Chondrocyte (in vitro differentiated cells): ENCODE results near the gene TNNI3K. TPM values are rescaled to one million over a fixed set of nuclear protein-coding genes. Genes with fewer than 3 reads are reported as not detected.

Experiments used
- DNase-seq: peaks from one replicate; pipeline ENCODE4 v3.0.0; 2021; ENCODE audit warnings: mixed read lengths, low spot score
- H3K27ac Mint-ChIP-seq: one replicate; pipeline ENCODE4 v1.8.0; 2021; ENCODE audit warnings: mild to moderate bottlenecking, moderate library complexity, mixed read lengths; ENCODE audit not compliant: unreplicated experiment
- H3K27me3 Mint-ChIP-seq: 2 replicates; pipeline ENCODE4 v1.8.0; 2021; ENCODE audit warnings: low read depth, mixed read lengths
- H3K36me3 Mint-ChIP-seq: 2 replicates; pipeline ENCODE4 v1.8.0; 2021; ENCODE audit warnings: low read depth, mixed read lengths
- H3K4me1 Mint-ChIP-seq: 2 replicates; pipeline ENCODE4 v1.8.0; 2021; ENCODE audit warnings: low read depth, mild to moderate bottlenecking, mixed read lengths
- H3K4me3 Mint-ChIP-seq: one replicate; pipeline ENCODE4 v1.8.0; 2021; ENCODE audit warnings: mild to moderate bottlenecking, moderate library complexity, mixed read lengths; ENCODE audit not compliant: unreplicated experiment
- H3K9me3 Mint-ChIP-seq: 2 replicates; pipeline ENCODE4 v1.8.0; 2021; ENCODE audit warnings: low read depth, mixed read lengths
- CTCF ChIP-seq: fragments of 200-600 bp; sonication (generic); IDR thresholded peaks from 2 replicates; pipeline ENCODE4 v1.5.0; 2021; ENCODE audit warnings: antibody characterized with exemption, mild to moderate bottlenecking, moderate library complexity
- total RNA-seq: library from RNA; stranded (reverse); gene quantifications from 3 replicates; pipeline ENCODE4 v1.2.1, GENCODE V29; 2021

The TNNI3K gene
- total RNA-seq, 1 donor from 2014 or later, result not detected

- H3K4me1 Mint-ChIP-seq, result no peaks in the 10 kb centered on the region
- no peak for TF ChIP-seq CTCF
These were observed 168.4 kb downstream of the TNNI3K start for GRCh38 chr1:74403606-74404005.

GRCh38 chr1:74406759-74407158, 171.6 kb downstream of the TNNI3K start:
- H3K27ac Mint-ChIP-seq, result no peak overlapping the region
- H3K4me3 Mint-ChIP-seq, result no peak overlapping the region
- no peak for DNase-seq
- H3K36me3 Mint-ChIP-seq, result no peaks in the 10 kb centered on the region
- TF ChIP-seq CTCF, result no peak
- H3K9me3 Mint-ChIP-seq, result peaks cover 4% of the 10 kb centered on the region
- H3K4me1 Mint-ChIP-seq, result no peaks in the 10 kb centered on the region
- no peaks in the 10 kb centered on the region for H3K27me3 Mint-ChIP-seq

More at GRCh38 chr1:74403606-74404005, 168.4 kb downstream of the TNNI3K start:
- no peaks in the 10 kb centered on the region for H3K36me3 Mint-ChIP-seq
- no peak overlapping the region for H3K4me3 Mint-ChIP-seq
- H3K27ac Mint-ChIP-seq, result no peak overlapping the region
- peaks cover 4% of the 10 kb centered on the region for H3K9me3 Mint-ChIP-seq
- no peak for DNase-seq
- no peaks in the 10 kb centered on the region for H3K27me3 Mint-ChIP-seq

GRCh38 chr1:74407902-74408301, 172.7 kb downstream of the TNNI3K start:
- peaks cover 2% of the 10 kb centered on the region for H3K27me3 Mint-ChIP-seq

GRCh38 chr1:74412244-74412643, 177.1 kb downstream of the TNNI3K start:
- Mint-ChIP-seq H3K27ac (no peak overlapping the region), H3K9me3 (no peaks in the 10 kb centered on the region), H3K27me3 (peaks cover 4% of the 10 kb centered on the region), H3K4me1 (no peaks in the 10 kb centered on the region), H3K36me3 (no peaks in the 10 kb centered on the region), H3K4me3 (no peak overlapping the region)
- TF ChIP-seq CTCF, result no peak
- DNase-seq, result no peak

More at GRCh38 chr1:74407902-74408301, 172.7 kb downstream of the TNNI3K start:
- Mint-ChIP-seq H3K36me3 (no peaks in the 10 kb centered on the region), H3K9me3 (no peaks in the 10 kb centered on the region), H3K27ac (no peak overlapping the region), H3K4me3 (no peak overlapping the region), H3K4me1 (no peaks in the 10 kb centered on the region)
- no peak for DNase-seq
- no peak for TF ChIP-seq CTCF

- no peak for TF ChIP-seq CTCF
- no peaks in the 10 kb centered on the region for H3K9me3 Mint-ChIP-seq
- no peak overlapping the region for H3K4me3 Mint-ChIP-seq
- H3K36me3 Mint-ChIP-seq, result no peaks in the 10 kb centered on the region
- H3K27ac Mint-ChIP-seq, result no peak overlapping the region
- no peak for DNase-seq
- H3K4me1 Mint-ChIP-seq, result peaks cover 5% of the 10 kb centered on the region
- H3K27me3 Mint-ChIP-seq, result peaks cover 5% of the 10 kb centered on the region
These were observed 180.7 kb downstream of the TNNI3K start for GRCh38 chr1:74415935-74416334.
